IMR-90 (cell line): ENCODE measurements around the gene DDC. TPM values are rescaled to one million over a fixed set of nuclear protein-coding genes. Genes with fewer than 3 reads are reported as not detected.

Source experiments
- ATAC-seq: fragments of 200-7000 bp; cut with Tn5 transposase; 2 replicates; pipeline ENCODE4 v1.9.1; 2020; ENCODE audit warnings: low read depth, mild to moderate bottlenecking, moderate library complexity
- BruUV-seq: library from RNA; stranded (reverse); fragments of 400-500 nt; replicated peaks from 2 replicates; lab custom pipeline; 2021; lab: Mats Ljungman, UMichigan
- CTCF ChIA-PET: fragments of 300-600 bp; formaldehyde crosslinking; extraction: SDS; loops from one replicate; lab custom pipeline; 2021; ENCODE audit warnings: antibody characterized with exemption; lab: Yijun Ruan, JAX
- POLR2A ChIA-PET: fragments of 300-600 bp; sonication (Branson Sonifier 250); formaldehyde crosslinking; loops from one replicate; lab custom pipeline; 2022; ENCODE audit warnings: antibody characterized with exemption; ENCODE audit not compliant: unreplicated experiment; lab: Charles Lee
- DNase-seq: peaks from one replicate; pipeline ENCODE4 v3.0.0; 2013
- H2AFZ ChIP-seq: replicated peaks from 2 replicates; pipeline ENCODE3; 2013; ENCODE audit warnings: low read length, mild to moderate bottlenecking; ENCODE audit not compliant: poor library complexity
- H2AK5ac ChIP-seq: 2 replicates; pipeline ENCODE4 v1.6.1; 2013; ENCODE audit warnings: low read depth, low read length, inconsistent platforms
- H2AK9ac ChIP-seq: replicated peaks from 2 replicates; pipeline ENCODE3; 2013; ENCODE audit warnings: mild to moderate bottlenecking, low read depth, low read length, moderate library complexity; ENCODE audit not compliant: poor library complexity
- H2BK120ac ChIP-seq: 2 replicates; pipeline ENCODE4 v1.6.1; 2013; ENCODE audit warnings: low read depth, low read length, inconsistent platforms
- H2BK15ac ChIP-seq: 3 replicates; pipeline ENCODE4 v1.6.1; 2013; ENCODE audit warnings: low read depth, low read length, inconsistent platforms
- H2BK20ac ChIP-seq: 2 replicates; pipeline ENCODE4 v1.6.1; 2013; ENCODE audit warnings: low read depth, mild to moderate bottlenecking, inconsistent platforms, low read length, moderate library complexity
- H2BK5ac ChIP-seq: 2 replicates; pipeline ENCODE4 v1.6.1; 2013; ENCODE audit warnings: mild to moderate bottlenecking, low read depth, low read length, inconsistent platforms; ENCODE audit not compliant: poor library complexity, severe bottlenecking
- H3K14ac ChIP-seq: replicated peaks from 2 replicates; pipeline ENCODE4 v1.6.1; 2013; ENCODE audit warnings: low read depth, low read length, inconsistent platforms
- H3K18ac ChIP-seq: 2 replicates; pipeline ENCODE4 v1.6.1; 2013; ENCODE audit warnings: low read depth, low read length, control low read depth
- H3K23ac ChIP-seq: 2 replicates; pipeline ENCODE4 v1.6.1; 2013; ENCODE audit warnings: low read depth, low read length, inconsistent platforms
- H3K27ac ChIP-seq: 2 replicates; pipeline ENCODE4 v1.5.1; 2013; ENCODE audit warnings: mild to moderate bottlenecking, control low read depth, low read length; ENCODE audit not compliant: insufficient read depth
- H3K27me3 ChIP-seq: 2 replicates; pipeline ENCODE4 v1.6.1; 2013; ENCODE audit warnings: low read length; ENCODE audit not compliant: control insufficient read depth, insufficient read depth
- H3K36me3 ChIP-seq: 2 replicates; pipeline ENCODE4 v1.6.1; 2013; ENCODE audit warnings: low read length, mixed read lengths; ENCODE audit not compliant: control insufficient read depth, insufficient read depth
- H3K4ac ChIP-seq: 2 replicates; pipeline ENCODE4 v1.6.1; 2013; ENCODE audit warnings: low read depth, low read length, inconsistent platforms
- H3K4me1 ChIP-seq: 2 replicates; pipeline ENCODE4 v1.6.1; 2013; ENCODE audit warnings: low read length, mixed read lengths; ENCODE audit not compliant: control insufficient read depth, insufficient read depth
- H3K4me2 ChIP-seq: 2 replicates; pipeline ENCODE4 v1.6.1; 2013; ENCODE audit warnings: low read depth, mild to moderate bottlenecking, control low read depth, low read length, moderate library complexity
- H3K4me3 ChIP-seq: 2 replicates; pipeline ENCODE4 v1.5.1; 2013; ENCODE audit warnings: low read depth, mild to moderate bottlenecking, control low read depth, low read length, moderate library complexity; ENCODE audit not compliant: insufficient read depth
- H3K56ac ChIP-seq: 2 replicates; pipeline ENCODE4 v1.6.1; 2013; ENCODE audit warnings: low read length, inconsistent platforms; ENCODE audit not compliant: insufficient read depth; ENCODE audit errors: extremely low read depth
- H3K79me1 ChIP-seq, 2 experiments: 2 replicates each; pipeline ENCODE4 v1.6.1; 2013; ENCODE audit warnings: low read length in 2 of 2, inconsistent platforms in 1 of 2, low read depth in 1 of 2
- H3K9ac ChIP-seq: 2 replicates; pipeline ENCODE4 v1.6.1; 2013; ENCODE audit warnings: low read depth, low read length, control low read depth
- H3K9me1 ChIP-seq: 2 replicates; pipeline ENCODE4 v1.6.1; 2013; ENCODE audit warnings: low read length, inconsistent platforms; ENCODE audit not compliant: insufficient read depth
- H3K9me3 ChIP-seq: 2 replicates; pipeline ENCODE4 v1.6.1; 2013; ENCODE audit warnings: low read length; ENCODE audit not compliant: control insufficient read depth, insufficient read depth
- H4K20me1 ChIP-seq: 2 replicates; pipeline ENCODE4 v1.6.1; 2013; ENCODE audit warnings: low read length, inconsistent platforms; ENCODE audit not compliant: insufficient read depth
- H4K5ac ChIP-seq: 2 replicates; pipeline ENCODE4 v1.6.1; 2013; ENCODE audit warnings: mild to moderate bottlenecking, low read depth, low read length, control low read depth
- H4K8ac ChIP-seq, 2 experiments: 2 replicates each; pipeline ENCODE4 v1.6.1; 2013; ENCODE audit warnings: low read depth in 2 of 2, low read length in 2 of 2, control low read depth in 1 of 2, inconsistent platforms in 1 of 2
- H4K91ac ChIP-seq: 2 replicates; pipeline ENCODE4 v1.6.1; 2013; ENCODE audit warnings: low read depth, low read length, inconsistent platforms; ENCODE audit not compliant: insufficient read depth
- BHLHE40 ChIP-seq: fragments of 150-350 bp; IDR thresholded peaks from 2 replicates; pipeline ENCODE4 v1.6.1; 2016; ENCODE audit warnings: mild to moderate bottlenecking, low read depth, low read length
- CEBPB ChIP-seq: IDR thresholded peaks from 2 replicates; pipeline ENCODE4 v1.6.1; 2012; ENCODE audit warnings: low read depth, low read length, improper control_type of control experiment
- CHD1 ChIP-seq: IDR thresholded peaks from 2 replicates; pipeline ENCODE4 v1.6.1; 2012; ENCODE audit warnings: low read depth, low read length, improper control_type of control experiment
- FOS ChIP-seq: fragments of 150-350 bp; IDR thresholded peaks from 2 replicates; pipeline ENCODE4 v1.6.1; 2016; ENCODE audit warnings: low read depth, low read length
- MAFK ChIP-seq: IDR thresholded peaks from 2 replicates; pipeline ENCODE4 v1.6.1; 2012; ENCODE audit warnings: low read depth, low read length, improper control_type of control experiment
- NFE2L2 ChIP-seq: fragments of 150-350 bp; IDR thresholded peaks from 2 replicates; pipeline ENCODE4 v1.6.1; 2016; ENCODE audit warnings: low read depth, mild to moderate bottlenecking, low read length
- RFX5 ChIP-seq: IDR thresholded peaks from 2 replicates; pipeline ENCODE4 v1.8.0; 2012; ENCODE audit warnings: low read depth, mild to moderate bottlenecking, low read length, moderate library complexity
- SMC3 ChIP-seq: fragments of 150-350 bp; IDR thresholded peaks from 2 replicates; pipeline ENCODE4 v1.6.1; 2016; ENCODE audit warnings: low read depth, mild to moderate bottlenecking, antibody characterized with exemption, low read length, moderate library complexity
- WGBS, 2 experiments: methylation state at CpG; one replicate each; pipeline versions ENCODE4 v1.1.5 to v1.1.7; 2013; ENCODE audit warnings: missing lambda C conversion rate in 2 of 2; ENCODE audit not compliant: insufficient read length in 1 of 2; ENCODE audit errors: extremely low coverage in 2 of 2; 5-methylcytosine and 5-hydroxymethylcytosine counted together
- dilution Hi-C: fragments of 300-500 bp; cut with HindIII; formaldehyde crosslinking; loops from one replicate; pipeline ENCODE4 v1.14.3; 2018; ENCODE audit warnings: low sequenced_read_pairs; ENCODE audit not compliant: unreplicated experiment
- in situ Hi-C: fragments of 300-500 bp; cut with MboI; formaldehyde crosslinking; loops from 3 replicates; pipeline ENCODE4 v1.14.3; 2019; ENCODE audit warnings: low sequenced_read_pairs, inconsistent platforms, mixed read lengths
- intact Hi-C: fragments of 100-400 bp; cut with micrococcal nuclease; formaldehyde crosslinking; loops from 2 replicates; pipeline ENCODE4 v1.10.0; 2022
- polyA plus RNA-seq, 3 experiments: library from polyadenylated mRNA; depleted of rRNA; stranded (reverse); fragments of >200 nt; gene quantifications; 2 replicates each; pipeline ENCODE4 v1.2.3, GENCODE V29; 2012; ENCODE audit warnings: low replicate concordance in 1 of 3
- total RNA-seq: library from RNA; depleted of rRNA; stranded (reverse); fragments of >200 nt; gene quantifications from 2 replicates; pipeline ENCODE4 v1.2.3, GENCODE V29; 2012
- TF ChIP-seq, protein P1 (sequence below): conservative IDR thresholded peaks from 2 replicates; pipeline ENCODE4 v1.5.1; 2012; ENCODE audit warnings: mild to moderate bottlenecking, low read depth, low read length, improper control_type of control experiment
- TF ChIP-seq, protein P2 (sequence below): fragments of 150-350 bp; IDR thresholded peaks from 2 replicates; pipeline ENCODE4 v1.6.1; 2017; ENCODE audit warnings: mild to moderate bottlenecking, antibody characterized with exemption, low read length, low read depth

Gene DDC
- total and polyA plus RNA-seq, 2 of the 4 experiments (the other 2 are of a cell fraction) = not detected

DNA sequence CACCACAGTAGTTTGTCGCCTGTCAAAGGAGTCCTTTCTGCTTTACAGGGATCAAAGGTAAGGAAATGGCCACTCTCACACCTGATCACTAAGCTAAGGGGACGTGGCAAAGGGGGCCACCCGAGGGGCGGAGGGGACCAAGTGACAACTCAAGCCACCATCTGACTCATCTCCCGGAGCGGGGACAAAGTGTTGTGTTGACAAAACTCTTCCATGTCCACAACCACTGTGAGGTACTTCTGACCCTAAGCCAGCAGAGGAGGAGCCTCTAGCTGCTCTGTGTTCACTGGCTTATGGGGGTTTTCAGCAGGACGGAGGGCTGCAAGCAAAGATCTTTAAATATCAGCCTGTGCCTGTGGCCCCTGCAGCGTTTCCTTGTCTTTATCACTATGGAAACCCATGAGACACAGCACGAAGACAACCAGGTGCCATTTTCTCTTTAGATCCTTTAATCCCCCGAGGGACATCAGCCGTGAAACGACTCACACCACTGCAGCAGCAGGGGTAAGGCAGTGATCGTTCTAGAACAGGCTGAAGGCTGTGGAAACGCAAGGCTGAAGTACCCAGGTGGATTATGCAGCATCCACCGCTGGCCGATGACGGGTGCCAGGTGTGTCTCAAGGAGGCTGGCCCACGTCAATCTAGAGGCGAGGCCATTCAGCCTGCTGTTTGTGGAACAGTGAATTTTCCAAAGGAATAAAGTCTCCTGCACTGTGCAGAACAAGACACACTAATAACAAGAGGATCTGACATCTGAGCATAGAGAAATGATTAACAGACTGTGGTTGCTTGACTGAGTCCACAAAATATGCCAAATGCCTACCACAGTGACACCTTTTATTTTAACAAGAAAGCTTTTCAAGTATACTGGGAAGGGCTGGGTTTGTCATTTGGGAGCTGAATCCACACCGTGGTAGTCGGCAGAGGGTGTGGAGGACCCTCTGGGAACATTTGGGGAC, 26.6 kb upstream of the DDC start:
- H4K20me1 ChIP-seq = no peaks in the 10 kb centered on the region; the same call in 1 of the 2 replicates
- H2BK15ac ChIP-seq = no peak overlapping the region
- H4K5ac ChIP-seq = no peak overlapping the region
- H3K79me1 ChIP-seq = no peaks in the 10 kb centered on the region
- no peak overlapping the region for H2BK20ac ChIP-seq
- H3K14ac ChIP-seq = no peak overlapping the region
- ChIA-PET CTCF (no interaction called here), POLR2A (no interaction called here)
- H2AFZ ChIP-seq = no peak overlapping the region
- H3K27me3 ChIP-seq = no peaks in the 10 kb centered on the region
- H3K27ac ChIP-seq = no peak overlapping the region
- no peak overlapping the region for H3K9ac ChIP-seq
- no peak overlapping the region for H3K4ac ChIP-seq
- no peak overlapping the region for H3K18ac ChIP-seq
- H3K9me1 ChIP-seq = peaks cover 2% of the 10 kb centered on the region; the same call in 1 of the 2 replicates
- peaks cover 17% of the 10 kb centered on the region for H3K36me3 ChIP-seq
- no TSS peak for BruUV-seq
- H2BK5ac ChIP-seq = no peak overlapping the region
- no peak overlapping the region for H3K23ac ChIP-seq
- H3K56ac ChIP-seq = no peak overlapping the region
- intact Hi-C loops = no loop called here
- no peak overlapping the region for H3K4me2 ChIP-seq
- 73% methylated on average over 4 of the region's 21 CpGs; no CpG with 5 or more reads in 1 of the 2 experiments for WGBS, 2 experiments
- H2BK120ac ChIP-seq = no peak overlapping the region
- H4K8ac ChIP-seq = no peak overlapping the region
- no peak overlapping the region for H2AK5ac ChIP-seq
- no peaks in the 10 kb centered on the region for H3K4me1 ChIP-seq
- in situ Hi-C loops = no loop called here
- DNase-seq (no peak), ATAC-seq (no peak)
- no peak overlapping the region for H2AK9ac ChIP-seq
- no peak overlapping the region for H4K91ac ChIP-seq
- TF ChIP-seq, protein P1, sequence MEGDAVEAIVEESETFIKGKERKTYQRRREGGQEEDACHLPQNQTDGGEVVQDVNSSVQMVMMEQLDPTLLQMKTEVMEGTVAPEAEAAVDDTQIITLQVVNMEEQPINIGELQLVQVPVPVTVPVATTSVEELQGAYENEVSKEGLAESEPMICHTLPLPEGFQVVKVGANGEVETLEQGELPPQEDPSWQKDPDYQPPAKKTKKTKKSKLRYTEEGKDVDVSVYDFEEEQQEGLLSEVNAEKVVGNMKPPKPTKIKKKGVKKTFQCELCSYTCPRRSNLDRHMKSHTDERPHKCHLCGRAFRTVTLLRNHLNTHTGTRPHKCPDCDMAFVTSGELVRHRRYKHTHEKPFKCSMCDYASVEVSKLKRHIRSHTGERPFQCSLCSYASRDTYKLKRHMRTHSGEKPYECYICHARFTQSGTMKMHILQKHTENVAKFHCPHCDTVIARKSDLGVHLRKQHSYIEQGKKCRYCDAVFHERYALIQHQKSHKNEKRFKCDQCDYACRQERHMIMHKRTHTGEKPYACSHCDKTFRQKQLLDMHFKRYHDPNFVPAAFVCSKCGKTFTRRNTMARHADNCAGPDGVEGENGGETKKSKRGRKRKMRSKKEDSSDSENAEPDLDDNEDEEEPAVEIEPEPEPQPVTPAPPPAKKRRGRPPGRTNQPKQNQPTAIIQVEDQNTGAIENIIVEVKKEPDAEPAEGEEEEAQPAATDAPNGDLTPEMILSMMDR = no peak
- TF ChIP-seq BHLHE40 (no peak), FOS (no peak), CEBPB (no peak), NFE2L2 (no peak), CHD1 (no peak), SMC3 (no peak), RFX5 (no peak), MAFK (no peak)
- TF ChIP-seq, protein P2, sequence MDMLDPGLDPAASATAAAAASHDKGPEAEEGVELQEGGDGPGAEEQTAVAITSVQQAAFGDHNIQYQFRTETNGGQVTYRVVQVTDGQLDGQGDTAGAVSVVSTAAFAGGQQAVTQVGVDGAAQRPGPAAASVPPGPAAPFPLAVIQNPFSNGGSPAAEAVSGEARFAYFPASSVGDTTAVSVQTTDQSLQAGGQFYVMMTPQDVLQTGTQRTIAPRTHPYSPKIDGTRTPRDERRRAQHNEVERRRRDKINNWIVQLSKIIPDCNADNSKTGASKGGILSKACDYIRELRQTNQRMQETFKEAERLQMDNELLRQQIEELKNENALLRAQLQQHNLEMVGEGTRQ = no peak
- dilution Hi-C loops = no loop called here
- H3K9me3 ChIP-seq = no peaks in the 10 kb centered on the region
- H3K4me3 ChIP-seq = no peak overlapping the region
